ENCODE results near the gene SYF2. TPM values are rescaled to one million over a fixed set of nuclear protein-coding genes. Genes with fewer than 3 reads are reported as not detected.
"Not testable (repeated sequence)": the region's sequence is repeated elsewhere in the genome, so short reads cannot be mapped to it uniquely, and the experiment has no call there.

SYF2 gene
- polyA plus RNA-seq (2012; ENCODE audit: missing spikeins): 46.1 TPM

- peak; percentile 94 for FAIRE-seq
- peak; percentile 92 for DNase-seq (ENCODE audit: insufficient read length)
- TF ChIP-seq POLR2A (IDR thresholded peaks at IDR 0.05; ENCODE audit: low read depth, low read length) (peak; percentile 72), POLR2AphosphoS5 (IDR thresholded peaks at IDR 0.05; ENCODE audit: low read depth, low read length) (no peak), TAF1 (IDR thresholded peaks at IDR 0.05; ENCODE audit: borderline replicate concordance, low read depth, low read length) (peak; percentile 86)
Observed at GRCh38 chr1:25232027-25232865, at the start of gene SYF2. TSS of gene SYF2 (minus strand) at chr1:25232502. CDS start at chr1:25232467, 35 bp downstream.

- FAIRE-seq; DNase-seq (ENCODE audit: insufficient read length): not testable (repeated sequence)
Observed at GRCh38 chr1:25279693-25280111, 47.4 kb upstream of the SYF2 start.

- DNase-seq (ENCODE audit: insufficient read length); FAIRE-seq: not testable (repeated sequence)
Observed at GRCh38 chr1:25278790-25279189, 46.5 kb upstream of the SYF2 start.

GRCh38 chr1:25278358-25278757, 46.1 kb upstream of the SYF2 start:
- not testable (repeated sequence) for FAIRE-seq; DNase-seq (ENCODE audit: insufficient read length)

DNA sequence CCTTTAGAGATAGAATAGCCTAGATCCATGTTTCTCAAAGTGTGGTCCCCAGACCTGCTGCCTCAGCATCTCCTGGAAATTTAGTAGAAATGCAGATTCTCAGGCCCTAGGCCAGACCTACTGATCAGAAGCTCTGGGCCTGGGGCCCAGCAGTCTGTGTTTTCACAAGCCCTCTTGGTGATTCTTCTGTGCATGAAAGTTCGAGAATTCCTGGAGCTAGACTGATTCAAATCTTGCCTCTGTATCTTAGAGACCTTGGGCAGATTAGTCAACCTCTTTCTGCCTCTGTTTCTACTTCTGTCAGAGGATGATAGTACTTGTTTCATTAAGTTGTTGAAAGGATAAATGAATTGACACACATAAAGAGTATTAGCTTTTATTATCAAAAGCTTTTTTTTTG, 45.0 kb upstream of the SYF2 start:
- FAIRE-seq: peak; percentile 42
- not testable (repeated sequence) for DNase-seq (ENCODE audit: insufficient read length)

- not testable (repeated sequence) for FAIRE-seq; DNase-seq (ENCODE audit: insufficient read length)
Observed at GRCh38 chr1:25275648-25276047, 43.3 kb upstream of the SYF2 start.

DNA sequence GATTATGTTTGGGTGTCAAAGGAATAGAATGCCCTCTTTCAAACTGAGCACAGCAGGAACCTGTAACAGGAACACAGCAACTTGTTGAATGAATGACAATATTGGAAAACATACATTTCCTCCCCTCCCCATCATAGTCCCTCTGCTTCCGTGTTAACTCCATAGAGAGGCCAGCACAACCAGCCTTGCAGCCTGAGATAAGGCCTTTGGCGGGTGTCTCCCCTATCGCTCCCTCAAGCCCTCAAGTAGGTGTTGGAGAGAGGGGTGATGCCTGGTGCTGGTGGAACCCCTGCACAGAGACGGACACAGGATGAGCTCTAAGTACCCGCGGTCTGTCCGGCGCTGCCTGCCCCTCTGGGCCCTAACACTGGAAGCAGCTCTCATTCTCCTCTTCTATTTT, 39.9 kb upstream of the SYF2 start, which contains the start of gene RHD:
RHD (plus strand) TSS at position 272 of the 400 bp plus-strand sequence; CDS start at position 311, 39 bp downstream.
- FAIRE-seq; DNase-seq (ENCODE audit: insufficient read length): not testable (repeated sequence)

DNA sequence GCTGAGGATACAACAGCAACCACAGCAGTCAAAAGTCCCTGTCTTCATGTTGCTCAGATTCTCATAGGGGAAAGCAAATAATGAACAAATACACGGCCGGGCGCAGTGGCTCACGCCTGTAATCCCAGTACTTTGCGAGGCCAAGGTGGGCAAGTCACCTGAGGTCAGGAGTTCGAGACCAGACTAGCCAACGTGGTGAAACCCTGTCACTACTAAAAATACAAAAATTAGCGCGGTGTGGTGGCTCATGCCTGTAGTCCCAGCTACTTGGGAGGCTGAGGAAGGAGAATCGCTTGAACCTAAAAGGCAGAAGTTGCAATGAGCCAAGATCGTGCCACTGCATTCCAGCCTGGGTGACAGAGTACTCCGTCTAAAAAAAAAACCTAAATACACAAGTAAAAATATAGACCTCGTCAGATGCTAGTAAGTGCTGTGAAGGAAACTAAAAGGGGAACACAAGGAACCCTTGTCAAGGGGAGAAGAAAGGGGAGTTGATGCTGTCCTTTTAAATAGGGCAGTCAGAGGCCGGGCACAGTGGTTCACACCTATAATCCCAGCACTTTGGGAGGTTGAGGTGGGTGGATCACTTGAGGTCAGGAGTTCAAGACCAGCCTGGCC, 36.0 kb upstream of the SYF2 start:
- FAIRE-seq; DNase-seq (ENCODE audit: insufficient read length): not testable (repeated sequence)

- DNase-seq (ENCODE audit: insufficient read length): peak; percentile 43
- peak; percentile 29; the same call in 1 of the 2 replicates for TF ChIP-seq POLR2A (IDR thresholded peaks at IDR 0.05; ENCODE audit: low read depth, low read length)
- FAIRE-seq: peak; percentile 100
Observed at GRCh38 chr1:25267288-25268142, 35.2 kb upstream of the SYF2 start.

DNA sequence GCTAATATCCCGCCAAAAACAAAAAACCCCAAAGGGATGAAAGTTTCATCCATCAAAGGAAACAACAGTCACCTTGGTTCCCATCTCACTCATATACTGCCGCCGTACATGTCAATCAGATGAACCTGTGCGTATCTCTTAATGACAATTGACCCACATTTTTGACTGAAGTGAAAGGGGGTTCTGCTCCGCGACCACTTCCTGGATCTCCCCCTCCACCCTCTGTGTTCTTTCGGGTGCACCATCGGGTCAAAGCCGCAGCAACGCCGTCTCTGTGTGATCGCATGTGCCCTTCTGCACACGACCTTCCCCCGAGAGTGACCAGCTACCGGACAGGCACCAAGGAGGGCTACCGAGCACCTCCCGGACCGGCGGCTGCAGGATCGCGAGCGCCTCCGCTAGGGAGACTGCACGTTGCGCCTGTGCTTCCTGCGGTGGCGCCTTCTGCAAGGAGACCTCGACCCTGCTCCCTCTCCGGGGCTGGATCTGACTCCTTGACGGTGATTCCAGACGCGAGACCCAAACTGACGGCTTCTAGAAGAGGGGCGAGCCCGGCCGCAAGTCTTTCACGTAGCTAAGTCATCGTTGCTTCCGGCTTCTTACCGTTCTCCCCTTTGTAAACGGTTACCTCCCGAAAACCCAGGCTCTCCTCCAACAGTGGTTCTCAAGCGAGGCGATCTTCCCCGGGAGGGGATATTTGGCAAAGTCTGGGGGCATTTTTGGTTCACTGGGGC, 34.4 kb upstream of the SYF2 start:
- not testable (repeated sequence) for DNase-seq (ENCODE audit: insufficient read length); FAIRE-seq

GRCh38 chr1:25260336-25260735, 28.0 kb upstream of the SYF2 start:
- not testable (repeated sequence) for FAIRE-seq; DNase-seq (ENCODE audit: insufficient read length)

- not testable (repeated sequence) for DNase-seq (ENCODE audit: insufficient read length)
- FAIRE-seq: peak; percentile 27
Observed at GRCh38 chr1:25259813-25260212, 27.5 kb upstream of the SYF2 start.

DNA sequence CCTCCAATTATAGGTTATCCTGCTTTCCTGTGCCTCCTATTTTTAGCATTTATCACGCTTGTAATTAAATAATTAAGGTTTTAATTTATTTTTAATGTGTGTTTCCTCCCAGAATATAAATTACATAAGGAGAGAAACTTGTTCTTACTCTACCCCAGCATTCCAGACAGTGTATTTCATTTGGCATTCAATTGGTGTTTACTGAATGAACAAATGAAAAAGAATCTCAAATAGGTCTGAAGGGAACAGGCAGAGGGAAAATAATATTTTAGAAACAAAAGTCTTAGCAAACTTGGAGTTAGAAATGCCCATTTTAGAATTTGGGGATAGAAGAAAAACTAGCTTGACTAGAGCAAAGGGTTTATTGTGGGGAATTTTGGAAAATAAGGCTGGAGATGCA, 24.9 kb upstream of the SYF2 start:
- TF ChIP-seq POLR2A (IDR thresholded peaks at IDR 0.05; ENCODE audit: low read depth, low read length): no peak
- DNase-seq (ENCODE audit: insufficient read length) (no peak), FAIRE-seq (no peak)

Data from GM12892 (cell line).